Measurements from ENCODE around the gene HK2. TPM values are rescaled to one million over a fixed set of nuclear protein-coding genes. Genes with fewer than 3 reads are reported as not detected.

The HK2 gene
- total RNA-seq, 2 donors from 2014 or later, result 8.7 to 114 TPM

- Histone ChIP-seq H3K4me1 (replicated peaks) (no peaks in the 10 kb centered on the region), H3K4me3 (no peak overlapping the region), H3K9me3 (no peaks in the 10 kb centered on the region), H3K36me3 (no peaks in the 10 kb centered on the region), H3K27ac (no peak overlapping the region), H3K27me3 (replicated peaks; ENCODE audit: insufficient read depth) (no peaks in the 10 kb centered on the region)
- DNase-seq (ENCODE audit: low spot score), result no peak
- no peak for TF ChIP-seq POLR2AphosphoS5 (IDR thresholded peaks at IDR 0.05)
- no peak for TF ChIP-seq POLR2A (IDR thresholded peaks at IDR 0.05)
- TF ChIP-seq CTCF (IDR thresholded peaks at IDR 0.05), result no peak
- WGBS, result 88% methylated on average over 8 of the region's 8 CpGs
- intact Hi-C loops (cut with DNase I), result no loop called here
These were observed 97.0 kb downstream of the HK2 start for GRCh38 chr2:74930811-74931486.

GRCh38 chr2:74931940-74932339 lies 98.0 kb downstream of the HK2 start:
- 91% methylated on average over 2 of the region's 2 CpGs for WGBS
- H3K36me3 ChIP-seq, result no peaks in the 10 kb centered on the region

GRCh38 chr2:74935975-74936391 lies 102.1 kb downstream of the HK2 start:
- Histone ChIP-seq H3K27ac (no peak overlapping the region), H3K4me3 (no peak overlapping the region), H3K9me3 (no peaks in the 10 kb centered on the region), H3K27me3 (replicated peaks; ENCODE audit: insufficient read depth) (no peaks in the 10 kb centered on the region), H3K4me1 (replicated peaks) (no peaks in the 10 kb centered on the region), H3K36me3 (no peaks in the 10 kb centered on the region)
- intact Hi-C loops (cut with DNase I), result no loop called here
- no peak for DNase-seq (ENCODE audit: low spot score)
- TF ChIP-seq POLR2A (IDR thresholded peaks at IDR 0.05) (no peak), CTCF (IDR thresholded peaks at IDR 0.05) (no peak), POLR2AphosphoS5 (IDR thresholded peaks at IDR 0.05) (no peak)
- WGBS, result 44% methylated on average over 4 of the region's 4 CpGs

More at GRCh38 chr2:74931940-74932339, 98.0 kb downstream of the HK2 start:
- Histone ChIP-seq H3K27me3 (replicated peaks; ENCODE audit: insufficient read depth) (no peaks in the 10 kb centered on the region), H3K4me3 (no peak overlapping the region), H3K4me1 (replicated peaks) (no peaks in the 10 kb centered on the region), H3K27ac (no peak overlapping the region), H3K9me3 (no peaks in the 10 kb centered on the region)
- intact Hi-C loops (cut with DNase I), result no loop called here
- TF ChIP-seq POLR2A (IDR thresholded peaks at IDR 0.05) (no peak), CTCF (IDR thresholded peaks at IDR 0.05) (no peak), POLR2AphosphoS5 (IDR thresholded peaks at IDR 0.05) (no peak)
- no peak for DNase-seq (ENCODE audit: low spot score)

DNA sequence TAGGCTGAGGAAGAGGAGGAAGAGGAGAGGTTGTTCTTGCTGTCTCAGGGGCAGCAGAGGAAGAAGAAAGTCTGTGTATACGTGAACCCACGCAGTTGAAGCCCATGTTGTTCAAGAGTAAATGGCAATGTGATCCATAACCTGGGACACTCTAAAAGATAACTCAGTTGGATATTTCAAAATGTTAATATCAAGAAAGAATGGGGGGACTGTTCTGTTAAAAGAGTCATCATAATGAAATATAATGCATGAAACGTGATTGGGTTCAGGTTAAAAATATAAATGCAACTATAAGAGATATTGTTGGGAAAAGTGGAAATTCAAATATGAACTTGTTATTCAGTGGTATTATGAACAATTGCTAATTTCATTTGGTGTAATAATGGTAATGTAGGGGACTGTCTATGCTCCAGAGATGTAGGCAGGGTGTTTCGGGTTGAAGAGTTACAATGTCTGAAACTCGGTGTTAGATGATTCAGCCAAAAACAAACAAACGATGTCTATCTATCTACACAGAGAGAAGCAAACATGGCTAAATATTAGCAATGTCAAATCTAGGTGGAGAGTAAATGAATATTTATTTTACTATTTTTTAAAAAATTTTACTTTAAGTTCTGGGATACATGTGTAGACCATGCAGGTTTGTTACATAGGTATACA lies 103.4 kb downstream of the HK2 start:
- no peak for DNase-seq (ENCODE audit: low spot score)
- 90% methylated on average over 6 of the region's 6 CpGs for WGBS
- TF ChIP-seq POLR2A (IDR thresholded peaks at IDR 0.05), result no peak
- TF ChIP-seq CTCF (IDR thresholded peaks at IDR 0.05), result no peak
- no peak for TF ChIP-seq POLR2AphosphoS5 (IDR thresholded peaks at IDR 0.05)
- Histone ChIP-seq H3K4me3 (no peak overlapping the region), H3K36me3 (no peaks in the 10 kb centered on the region), H3K9me3 (no peaks in the 10 kb centered on the region), H3K27ac (no peak overlapping the region), H3K27me3 (replicated peaks; ENCODE audit: insufficient read depth) (no peaks in the 10 kb centered on the region), H3K4me1 (replicated peaks) (no peaks in the 10 kb centered on the region)
- intact Hi-C loops (cut with DNase I), result no loop called here

GRCh38 chr2:74938264-74938663 lies 104.3 kb downstream of the HK2 start:
- no peak for DNase-seq (ENCODE audit: low spot score)
- H3K27ac ChIP-seq, result no peak overlapping the region
- H3K27me3 ChIP-seq (replicated peaks; ENCODE audit: insufficient read depth), result no peaks in the 10 kb centered on the region
- WGBS, result 94% methylated on average over 4 of the region's 4 CpGs
- no peaks in the 10 kb centered on the region for H3K4me1 ChIP-seq (replicated peaks)
- no peak overlapping the region for H3K4me3 ChIP-seq
- intact Hi-C loops (cut with DNase I), result no loop called here
- TF ChIP-seq CTCF (IDR thresholded peaks at IDR 0.05) (no peak), POLR2AphosphoS5 (IDR thresholded peaks at IDR 0.05) (no peak), POLR2A (IDR thresholded peaks at IDR 0.05) (no peak)
- H3K36me3 ChIP-seq, result no peaks in the 10 kb centered on the region
- no peaks in the 10 kb centered on the region for H3K9me3 ChIP-seq

Measured in prostate gland (tissue), 2 donors.